ENCODE measurements around the gene NES. TPM values are rescaled to one million over a fixed set of nuclear protein-coding genes. Genes with fewer than 3 reads are reported as not detected.

NES gene
- total RNA-seq, 1 donor from 2014 or later = 3.0 TPM

- ATAC-seq = peak; percentile 27
Observed at GRCh38 chr1:156677616-156678596, 699 bp upstream of the NES start.

DNA sequence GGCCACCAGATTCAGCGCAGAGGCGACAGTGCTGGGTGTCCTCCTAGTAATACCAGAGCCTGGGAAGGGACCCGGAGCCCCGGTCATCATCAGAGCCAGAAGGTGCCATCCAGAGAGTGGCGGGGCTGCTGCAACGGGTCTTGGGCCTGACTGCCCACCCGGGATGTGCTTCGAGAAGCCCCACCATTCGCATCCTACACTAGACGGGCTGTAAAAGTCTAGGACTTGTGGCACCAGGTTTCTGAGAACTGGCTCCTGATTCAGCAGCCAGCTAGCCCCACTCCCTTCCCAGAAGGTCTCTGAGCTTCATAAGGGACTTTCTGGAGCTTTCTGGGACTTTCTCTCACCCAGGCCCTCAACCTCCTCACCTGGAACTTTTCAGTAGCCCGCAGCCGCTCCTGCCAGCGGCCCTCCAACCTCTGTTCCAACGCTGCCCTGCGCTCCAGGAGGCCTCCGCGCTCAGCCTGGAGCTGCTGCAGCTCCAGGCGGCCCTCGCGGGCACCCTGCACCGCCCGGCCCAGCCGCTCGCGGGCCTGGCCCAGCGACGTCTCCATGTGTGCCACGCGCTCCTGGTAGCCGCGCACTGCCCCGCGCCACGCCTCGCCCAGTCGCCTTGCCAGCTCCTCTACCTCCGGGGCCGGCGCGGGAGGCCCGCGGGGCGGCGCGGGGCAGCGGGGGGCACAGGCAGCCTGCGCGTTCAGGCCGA, 940 bp downstream of the NES start:
- ATAC-seq = peak; percentile 29

DNA sequence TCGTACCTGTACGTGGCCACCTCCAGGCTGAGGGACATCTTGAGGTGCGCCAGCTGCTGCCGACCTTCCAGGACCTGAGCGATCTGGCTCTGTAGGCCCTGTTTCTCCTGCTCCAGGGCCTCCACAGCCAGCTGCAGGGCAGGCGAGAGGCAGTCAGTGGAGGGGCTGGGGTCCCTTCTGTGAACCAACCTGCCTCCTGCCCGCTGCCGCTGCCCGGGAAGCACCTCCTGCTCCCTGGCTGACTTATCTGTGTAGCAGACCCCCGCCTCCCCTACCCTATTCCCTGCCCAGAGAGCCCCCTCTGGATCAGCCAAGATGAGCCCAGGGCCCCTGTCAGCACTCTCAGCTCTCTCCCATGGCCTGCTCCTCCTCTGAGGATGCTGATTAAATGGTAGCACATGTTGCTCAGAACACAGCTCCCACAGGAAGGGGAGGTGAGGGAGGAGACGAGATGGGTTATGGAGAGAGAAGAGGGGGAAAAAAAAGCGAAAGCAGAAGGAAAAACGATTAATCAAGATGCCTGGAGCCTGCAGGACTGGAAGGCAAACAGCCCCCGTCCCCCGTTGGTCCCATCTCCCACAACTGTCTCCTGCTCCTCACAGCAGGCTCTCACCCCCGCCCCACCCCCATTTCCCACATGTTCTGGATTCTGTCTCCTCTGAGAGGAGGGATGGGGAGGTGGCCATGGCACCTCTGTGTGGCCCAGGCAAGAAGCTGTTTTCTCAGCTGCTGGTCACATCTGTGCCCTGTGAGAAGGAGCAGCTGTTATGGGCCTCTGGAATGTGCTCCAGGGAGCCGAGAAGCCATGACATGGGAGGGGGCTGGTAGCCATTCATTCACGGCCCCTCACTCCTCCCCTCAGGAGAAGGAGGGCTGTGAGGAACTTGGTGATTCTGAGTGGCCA, 1.7 kb downstream of the NES start:
- ATAC-seq = no peak

GRCh38 chr1:156673387-156674121, 3.7 kb downstream of the NES start:
- ATAC-seq = no peak

DNA sequence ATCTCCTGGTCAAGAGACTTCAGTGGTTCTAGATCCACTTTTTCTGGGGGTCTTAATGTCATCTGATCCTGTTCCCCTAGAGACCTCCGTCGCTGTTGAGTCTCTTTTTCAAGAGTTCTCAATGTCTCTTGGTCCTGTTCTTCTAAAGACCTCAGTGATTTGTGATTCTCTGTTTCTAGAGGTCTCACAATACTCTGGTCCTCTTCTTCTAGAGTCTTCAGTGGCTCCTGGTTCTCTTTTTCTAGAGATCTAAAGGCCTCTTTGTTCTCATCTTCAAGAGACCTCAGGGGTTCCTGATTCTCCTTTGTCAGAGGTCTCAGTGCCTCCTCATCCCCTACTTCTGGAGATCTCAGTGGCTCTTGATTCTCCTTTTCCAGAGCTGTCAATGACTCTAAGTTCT, 5.4 kb downstream of the NES start:
- no peak for ATAC-seq

GRCh38 chr1:156670791-156671190, 6.4 kb downstream of the NES start:
- no peak for ATAC-seq

GRCh38 chr1:156670359-156670758, 6.8 kb downstream of the NES start:
- no peak for ATAC-seq

DNA sequence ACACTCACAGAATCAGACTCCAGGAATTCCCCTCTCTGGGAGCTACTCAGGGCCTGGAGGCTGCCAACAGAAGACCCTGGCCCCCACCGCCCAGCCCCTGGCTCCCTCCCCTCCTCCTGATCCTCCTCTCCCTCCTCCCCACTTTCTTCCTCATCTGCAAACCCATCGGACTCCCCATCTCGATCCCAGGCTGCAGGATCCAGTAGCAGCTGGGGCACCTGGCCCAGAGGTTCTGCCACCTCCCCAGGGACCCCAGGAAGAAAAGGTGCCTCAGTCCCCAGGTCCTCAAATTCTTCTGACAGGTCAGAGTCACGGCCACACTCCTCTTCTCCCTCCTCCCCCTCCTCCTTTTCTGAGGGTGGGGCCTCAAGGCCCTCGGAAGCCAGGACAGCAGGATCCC, 7.4 kb downstream of the NES start:
- ATAC-seq = no peak

GRCh38 chr1:156668801-156669637, 8.2 kb downstream of the NES start:
- ATAC-seq = no peak

GRCh38 chr1:156667968-156668709, 9.1 kb downstream of the NES start:
- peak; percentile 63 for ATAC-seq

GRCh38 chr1:156667610-156667967, 9.6 kb downstream of the NES start:
- no peak for ATAC-seq

DNA sequence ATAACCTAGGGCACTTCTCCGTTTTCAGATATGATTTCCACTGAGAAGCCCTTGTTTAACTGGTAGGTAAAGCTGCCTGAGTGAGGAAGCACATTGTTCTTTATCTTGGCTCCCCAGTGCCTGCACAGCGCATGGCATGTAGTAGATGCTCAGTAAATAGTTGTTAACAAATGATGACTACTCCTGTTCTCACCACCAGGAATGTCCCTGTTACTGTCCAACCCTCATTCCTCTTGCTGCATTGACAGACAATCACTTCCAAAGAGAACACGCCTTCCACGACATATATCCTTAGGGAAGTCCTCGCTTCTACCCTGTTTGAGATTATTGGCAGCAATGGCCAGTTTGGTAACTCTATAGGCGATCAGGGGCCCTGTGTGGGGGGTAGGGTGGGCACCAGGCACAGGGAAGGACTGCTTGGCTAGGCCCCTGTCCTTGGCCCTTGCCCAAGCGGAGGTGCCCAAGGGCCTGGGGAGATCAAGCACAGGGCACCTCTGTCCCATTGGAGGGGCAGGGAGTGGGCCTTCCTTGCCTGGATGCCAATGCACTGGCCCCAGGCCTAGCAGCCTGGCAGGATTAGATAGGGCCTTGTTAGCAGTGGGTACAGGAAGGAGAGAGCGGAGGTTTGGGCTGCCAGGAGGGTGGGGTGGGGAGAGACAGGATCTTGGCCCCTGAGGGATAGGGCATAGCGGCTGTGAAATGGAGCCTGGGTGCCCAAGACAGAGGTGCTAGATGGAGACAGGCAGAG, 10.2 kb downstream of the NES start:
- peak; percentile 12 for ATAC-seq

DNA sequence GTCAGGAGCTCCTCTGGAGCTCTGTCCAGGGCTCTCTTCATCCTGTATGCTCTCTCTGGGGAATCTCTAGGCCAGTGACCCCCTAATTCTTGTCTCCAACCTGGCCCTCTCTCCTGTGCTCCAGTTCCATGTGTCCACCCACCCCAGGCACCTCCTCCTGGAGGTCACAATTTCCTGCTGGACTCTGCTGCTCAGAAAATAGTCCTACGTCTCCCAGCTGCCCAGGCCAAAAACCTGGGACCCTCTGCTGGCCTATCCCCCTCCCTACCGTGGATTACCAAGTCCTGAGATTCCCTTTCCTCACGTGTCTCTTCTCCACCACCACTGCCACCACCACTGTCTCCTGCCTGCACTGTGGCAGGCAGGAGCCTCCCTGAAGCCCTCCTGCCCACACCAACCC, 11.7 kb downstream of the NES start:
- no peak for ATAC-seq

DNA sequence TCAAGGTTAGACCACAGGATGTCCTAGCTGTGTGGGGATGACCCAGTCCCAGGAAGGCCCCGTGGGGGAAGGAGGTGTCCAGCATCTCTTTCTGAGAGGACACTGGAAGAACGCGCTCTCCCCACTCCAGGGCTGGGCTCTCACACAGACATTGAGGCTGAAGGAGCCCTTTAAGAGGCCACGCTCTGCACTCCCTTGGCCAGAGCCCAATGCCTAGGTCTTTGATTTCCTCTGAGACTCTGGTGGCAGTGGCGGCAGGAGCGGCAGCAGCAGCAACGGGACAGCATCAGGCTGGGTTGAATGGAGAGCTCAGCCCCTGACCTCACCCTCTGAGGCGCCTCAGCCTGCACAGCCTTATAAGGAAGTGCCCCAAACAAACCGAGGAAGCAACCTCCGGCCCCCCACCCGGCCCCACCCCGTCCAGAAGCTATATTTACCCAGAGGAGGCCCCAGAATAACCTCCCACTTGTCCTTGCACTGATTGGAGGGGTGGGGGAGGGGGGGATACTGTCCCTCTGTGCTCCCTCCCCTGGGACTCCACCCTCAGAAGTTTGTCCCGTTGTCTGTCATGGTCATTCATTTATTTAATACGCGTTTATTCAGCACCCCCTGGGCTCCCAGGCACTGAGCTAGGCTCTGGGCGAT, 12.3 kb downstream of the NES start:
- no peak for ATAC-seq

- no peak for ATAC-seq
Observed at GRCh38 chr1:156664046-156664766, 13.0 kb downstream of the NES start.

DNA sequence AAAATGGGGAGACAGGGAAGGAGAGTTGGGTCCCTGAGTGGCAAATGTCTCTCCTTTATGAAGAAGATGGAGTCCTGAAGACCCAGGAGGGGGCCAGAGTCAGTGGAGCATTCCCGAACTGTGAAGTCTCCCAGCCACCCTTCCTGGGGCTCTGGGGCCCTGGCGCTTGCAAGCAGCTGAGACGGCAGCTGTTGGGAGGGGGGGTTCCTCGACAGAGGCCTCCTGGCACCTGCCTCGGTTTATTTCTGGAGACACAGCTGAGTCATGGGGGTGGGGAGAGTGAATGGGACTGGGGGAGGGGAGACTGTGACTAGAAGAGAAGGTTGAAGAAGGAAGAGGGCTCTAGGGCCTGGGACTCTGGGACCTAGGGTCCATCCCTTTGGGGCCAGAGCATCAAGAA, 14.0 kb downstream of the NES start:
- ATAC-seq = no peak

GRCh38 chr1:156662800-156663055, 14.5 kb downstream of the NES start:
- ATAC-seq = no peak

DNA sequence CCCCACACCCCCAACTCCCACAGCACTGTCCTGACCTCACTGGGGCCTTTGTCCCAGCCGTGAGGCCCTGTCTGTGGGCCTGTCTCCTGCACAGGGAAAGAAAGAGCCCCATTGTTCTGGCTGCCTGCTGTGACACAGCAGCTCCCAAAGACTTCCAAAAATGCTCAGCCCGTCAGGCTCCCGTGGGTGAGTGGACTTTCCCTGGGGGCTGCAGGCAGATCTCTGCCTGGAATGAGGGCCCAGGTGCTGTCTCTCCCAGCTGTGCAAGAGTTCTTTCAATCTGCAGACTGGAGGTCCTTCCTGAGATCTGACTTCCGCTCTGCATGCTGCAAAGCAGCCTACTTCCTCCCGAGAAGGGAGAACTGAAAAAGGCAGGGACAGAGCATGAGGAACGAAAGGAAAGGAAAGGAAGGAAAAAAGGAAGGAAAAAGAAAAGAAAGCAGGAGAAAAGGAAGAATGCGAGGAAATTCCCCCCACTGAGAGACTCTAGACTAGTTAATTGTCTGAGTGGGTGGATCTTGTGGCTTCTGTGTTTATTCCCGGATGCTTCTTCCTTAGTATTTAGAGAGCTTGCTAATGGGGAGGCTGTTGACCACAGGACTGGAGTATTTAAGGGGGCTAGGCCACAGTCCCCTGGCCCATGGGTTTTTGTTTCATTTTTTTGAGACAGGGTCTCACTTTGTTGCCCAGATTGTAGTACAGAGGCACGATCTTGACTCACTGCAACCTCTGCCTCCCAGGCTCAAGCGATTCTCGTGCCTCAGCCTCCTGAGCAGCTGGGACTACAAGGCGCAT, 15.0 kb downstream of the NES start:
- no peak for ATAC-seq

Measured in esophagus mucosa (tissue), 1 donor.